MCF 10A (cell line): ENCODE data around the gene AVEN. TPM values are rescaled to one million over a fixed set of nuclear protein-coding genes. Genes with fewer than 3 reads are reported as not detected.
"Not testable (repeated sequence)": the region's sequence is repeated elsewhere in the genome, so short reads cannot be mapped to it uniquely, and the experiment has no call there.

Experiments used
- BruUV-seq: library from RNA; stranded (reverse); fragments of 400-500 nt; replicated peaks from 2 replicates; lab custom pipeline; 2021; lab: Mats Ljungman, UMichigan
- CTCF ChIA-PET: fragments of 300-600 bp; sonication (Branson Sonifier 250); formaldehyde crosslinking; extraction: SDS; loops from one replicate; lab custom pipeline; 2021; ENCODE audit warnings: antibody characterized with exemption, inconsistent platforms; lab: Yijun Ruan, JAX
- POLR2A ChIA-PET: fragments of 300-600, 350-650 bp; sonication (Branson Sonifier 250); formaldehyde crosslinking; extraction: SDS; loops from one replicate; lab custom pipeline; 2020; ENCODE audit warnings: antibody characterized with exemption, inconsistent platforms; lab: Yijun Ruan, JAX
- DNase-seq: peaks from one replicate; pipeline ENCODE4 v3.0.0-alpha.2; 2018; ENCODE audit not compliant: unreplicated experiment
- H3K27ac Mint-ChIP-seq: one replicate; pipeline ENCODE4 v1.8.0; 2022; ENCODE audit warnings: mild to moderate bottlenecking, low read depth, mixed read lengths; ENCODE audit not compliant: unreplicated experiment
- H3K27me3 Mint-ChIP-seq: one replicate; pipeline ENCODE4 v1.8.0; 2022; ENCODE audit warnings: mixed read lengths; ENCODE audit not compliant: insufficient read depth, unreplicated experiment
- H3K36me3 Mint-ChIP-seq: one replicate; pipeline ENCODE4 v1.8.0; 2022; ENCODE audit warnings: mild to moderate bottlenecking, moderate library complexity, mixed read lengths; ENCODE audit not compliant: insufficient read depth, unreplicated experiment
- H3K4me1 Mint-ChIP-seq: one replicate; pipeline ENCODE4 v1.8.0; 2022; ENCODE audit warnings: mixed read lengths; ENCODE audit not compliant: insufficient read depth, unreplicated experiment
- H3K4me3 Mint-ChIP-seq: one replicate; pipeline ENCODE4 v1.8.0; 2022; ENCODE audit warnings: mild to moderate bottlenecking, moderate library complexity, mixed read lengths; ENCODE audit not compliant: unreplicated experiment
- H3K9me3 Mint-ChIP-seq: one replicate; pipeline ENCODE4 v1.8.0; 2022; ENCODE audit warnings: mixed read lengths; ENCODE audit not compliant: unreplicated experiment
- CTCF ChIP-seq: fragments of 200-600 bp; IDR thresholded peaks from one replicate; pipeline ENCODE4 v1.8.0; 2022; ENCODE audit warnings: antibody characterized with exemption, mild to moderate bottlenecking; ENCODE audit not compliant: unreplicated experiment
- intact Hi-C: fragments of 100-400 bp; cut with micrococcal nuclease; formaldehyde crosslinking; loops from 2 replicates; pipeline ENCODE4 v1.14.1; 2022
- total RNA-seq: library from RNA; stranded (reverse); gene quantifications from 2 replicates; pipeline ENCODE4 v1.2.3, GENCODE V29; 2022

AVEN gene
- total RNA-seq, 1 experiment from 2014 or later = 42.4 TPM

- intact Hi-C loops = no loop called here
- no peak for TF ChIP-seq CTCF
- H3K27me3 Mint-ChIP-seq = no peaks in the 10 kb centered on the region
- H3K4me1 Mint-ChIP-seq = peaks cover 5% of the 10 kb centered on the region
- H3K4me3 Mint-ChIP-seq = no peak overlapping the region
- BruUV-seq = no TSS peak
- no peaks in the 10 kb centered on the region for H3K9me3 Mint-ChIP-seq
- ChIA-PET POLR2A (interaction anchor here (0.6 kb wide), 2 partner anchors 11 to 614 kb away, joined by 3 to 4 read pairs; no protein-coding TSS in a partner anchor), CTCF (interaction anchor here (0.6 kb wide), 2 partner anchors 85 to 950 kb away, joined by 3 read pairs; no protein-coding TSS in a partner anchor)
- no peak for DNase-seq
- peaks cover 6% of the 10 kb centered on the region for H3K36me3 Mint-ChIP-seq
- H3K27ac Mint-ChIP-seq = no peak overlapping the region
Observed at GRCh38 chr15:34019369-34019990, 19.5 kb downstream of the AVEN start.

DNA sequence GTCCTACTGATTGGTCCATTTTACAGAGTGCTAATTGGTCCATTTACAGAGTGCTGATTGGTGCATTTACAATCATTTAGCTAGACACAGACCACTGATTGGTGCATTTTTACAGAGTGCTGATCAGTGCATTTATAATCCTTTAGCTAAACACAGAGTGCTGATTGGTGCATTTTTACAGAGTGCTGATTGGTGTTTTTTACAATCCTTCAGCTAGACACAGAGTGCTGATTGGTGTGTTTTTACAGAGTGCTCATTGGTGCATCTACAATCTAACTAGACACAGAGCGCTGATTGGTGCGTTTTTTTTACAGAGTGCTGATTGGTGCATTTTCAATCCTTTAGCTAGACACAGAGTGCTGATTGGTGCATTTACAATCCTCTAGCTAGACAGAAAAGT, 20.3 kb downstream of the AVEN start:
- POLR2A ChIA-PET = interaction anchor here (0.6 kb wide), 1 partner anchor 615 kb away, joined by 3 read pairs; no protein-coding TSS in a partner anchor
- H3K4me3 Mint-ChIP-seq, H3K27me3 Mint-ChIP-seq, H3K4me1 Mint-ChIP-seq, H3K36me3 Mint-ChIP-seq, H3K27ac Mint-ChIP-seq, intact Hi-C loops, BruUV-seq, H3K9me3 Mint-ChIP-seq, DNase-seq: not testable (repeated sequence)
- CTCF ChIA-PET = interaction anchor here (0.6 to 1.1 kb wide), 3 partner anchors 11 to 950 kb away, joined by 3 read pairs; no protein-coding TSS in a partner anchor

- intact Hi-C loops = no loop called here
- no TSS peak for BruUV-seq
- ChIA-PET CTCF (interaction anchor here (0.6 to 1.1 kb wide), 2 partner anchors 11 to 55 kb away, joined by 3 read pairs; no protein-coding TSS in a partner anchor), POLR2A (no interaction called here)
- Mint-ChIP-seq H3K9me3 (no peaks in the 10 kb centered on the region), H3K27me3 (no peaks in the 10 kb centered on the region), H3K4me1 (peaks cover under 1% of the 10 kb centered on the region), H3K36me3 (peaks cover 6% of the 10 kb centered on the region), H3K4me3 (no peak overlapping the region), H3K27ac (no peak overlapping the region)
- TF ChIP-seq CTCF = no peak
- DNase-seq = no peak
Observed at GRCh38 chr15:34018021-34018645, 20.9 kb downstream of the AVEN start.

DNA sequence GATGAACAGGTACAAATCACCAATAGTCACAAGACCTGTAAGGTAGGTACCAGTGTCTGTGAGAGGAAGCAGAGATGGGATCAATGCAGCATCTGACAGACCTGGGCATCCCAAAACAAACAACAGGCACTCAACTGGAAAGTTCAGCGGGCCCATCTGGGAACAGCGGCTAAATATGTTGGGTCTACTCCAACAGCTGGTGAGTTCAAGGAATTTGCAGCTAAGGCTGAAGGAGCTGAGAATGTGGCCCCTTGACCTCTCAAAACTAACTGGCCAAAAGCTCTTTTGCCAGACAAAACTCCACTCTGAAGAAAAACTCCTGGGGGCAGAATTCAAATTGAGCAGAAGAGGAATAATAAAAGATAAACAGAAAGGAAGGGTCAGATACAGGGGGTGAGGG, 24.4 kb downstream of the AVEN start:
- no TSS peak for BruUV-seq
- CTCF ChIA-PET = interaction anchor here (1.1 to 1.2 kb wide), 2 partner anchors 15 to 195 kb away, joined by 3 read pairs; no protein-coding TSS in a partner anchor
- POLR2A ChIA-PET = interaction anchor here (1.2 kb wide), 1 partner anchor 23 kb away, joined by 3 read pairs; no protein-coding TSS in a partner anchor

More for the DNA sequence above, 24.4 kb downstream of the AVEN start:
- Mint-ChIP-seq H3K27ac (no peak overlapping the region), H3K9me3 (no peaks in the 10 kb centered on the region), H3K4me3 (no peak overlapping the region), H3K4me1 (no peaks in the 10 kb centered on the region), H3K36me3 (peaks cover under 1% of the 10 kb centered on the region), H3K27me3 (no peaks in the 10 kb centered on the region)
- intact Hi-C loops = no loop called here
- no peak for TF ChIP-seq CTCF
- DNase-seq = no peak
